ENCODE results near the gene SKI. TPM values are rescaled to one million over a fixed set of nuclear protein-coding genes. Genes with fewer than 3 reads are reported as not detected.

SKI gene
- total RNA-seq, 1 experiment from 2014 or later = 89.5 TPM

- no peak overlapping the region for H3K9ac ChIP-seq (ENCODE audit: extremely low read depth, insufficient read length, low read length)
- H3K27me3 ChIP-seq (ENCODE audit: insufficient read depth, low read length) = no peaks in the 10 kb centered on the region
- no peak overlapping the region for H2BK20ac ChIP-seq (ENCODE audit: low read depth, low read length, poor library complexity, severe bottlenecking)
- no peak overlapping the region for H2BK5ac ChIP-seq (ENCODE audit: insufficient read length, low read length)
- H3T11ph ChIP-seq (ENCODE audit: low read length) = no peak overlapping the region
- H2BK12ac ChIP-seq (ENCODE audit: insufficient read length, low read depth, low read length) = no peak overlapping the region
- H2AFZ ChIP-seq (ENCODE audit: low read length) = no peak overlapping the region
- no peak overlapping the region for H4K8ac ChIP-seq (replicated peaks; ENCODE audit: insufficient read length, low read depth, low read length)
- H3K4me1 Mint-ChIP-seq = peaks cover 2 to 7% of the 10 kb centered on the region in 2 experiments; a peak in 2 of 4 replicates
- no peak for DNase-seq
- H3K23me2 ChIP-seq (ENCODE audit: insufficient read length, low read depth, low read length, poor library complexity, severe bottlenecking) = no peaks in the 10 kb centered on the region
- H4K20me1 ChIP-seq (ENCODE audit: control insufficient read depth, insufficient read depth, insufficient read length) = no peaks in the 10 kb centered on the region
- H3K4me3 Mint-ChIP-seq = no peak overlapping the region
- no peak overlapping the region for H3K4ac ChIP-seq (ENCODE audit: low read depth, low read length)
- H2BK120ac ChIP-seq (ENCODE audit: low read depth, low read length, poor library complexity, severe bottlenecking) = no peak overlapping the region
- no peak overlapping the region for H4K91ac ChIP-seq (ENCODE audit: insufficient read length, low read depth, low read length)
- H2AK5ac ChIP-seq (ENCODE audit: insufficient read length, low read length) = no peak overlapping the region
- peaks cover 19 to 52% (median 44%) of the 10 kb centered on the region in 3 experiments; a peak in 6 of 7 replicates for H3K36me3 Mint-ChIP-seq (ENCODE audit: insufficient read depth in 1 of 3, low read depth in 3 of 3)
- no peak overlapping the region for H3K56ac ChIP-seq (ENCODE audit: insufficient read length, low read depth, low read length)
- no peak for TF ChIP-seq CTCF (conservative IDR thresholded peaks at IDR 0.05)
- H3K23ac ChIP-seq (ENCODE audit: insufficient read length, low read depth, low read length) = no peak overlapping the region
- no peaks in the 10 kb centered on the region for H3K79me1 ChIP-seq (ENCODE audit: insufficient read depth, low read depth, low read length, poor library complexity, severe bottlenecking)
- no peaks in the 10 kb centered on the region for H3K4me1 ChIP-seq (ENCODE audit: insufficient read depth, low read length)
- WGBS (ENCODE audit: extremely low coverage, insufficient read length, low lambda C conversion rate) = no CpG with 5 or more reads among the region's 16 CpGs
- H3K27me3 Mint-ChIP-seq (ENCODE audit: low read depth) = peaks cover 1% of the 10 kb centered on the region; the same call in 1 of the 2 replicates
- H4K5ac ChIP-seq (ENCODE audit: insufficient read length, low read depth, low read length) = no peak overlapping the region
- H3K27ac ChIP-seq (ENCODE audit: insufficient read length, low read depth, low read length) = no peak overlapping the region
- H3K79me2 ChIP-seq (ENCODE audit: insufficient read depth, low read length) = no peaks in the 10 kb centered on the region
- no peaks in the 10 kb centered on the region for H3K9me3 ChIP-seq (ENCODE audit: control insufficient read depth, low read depth, low read length)
- no peak overlapping the region for H3K14ac ChIP-seq (ENCODE audit: insufficient read depth, low read length)
- H3K18ac ChIP-seq (ENCODE audit: insufficient read length, low read depth, low read length) = no peak overlapping the region
- no peak overlapping the region for H2BK15ac ChIP-seq (ENCODE audit: low read depth, low read length)
- H3K4me2 ChIP-seq (ENCODE audit: insufficient read depth, insufficient read length, low read length) = no peak overlapping the region
- no peaks in the 10 kb centered on the region for H3K9me3 Mint-ChIP-seq
- H3K27ac Mint-ChIP-seq = no peak overlapping the region
Measured at GRCh38 chr1:2178875-2179274, 49.2 kb upstream of the SKI start.
